Stimulated activated CD8-positive, alpha-beta memory T cell treated with anti-CD3 and anti-CD28 coated beads, Interleukin-15, amount 100 ng/mL, for 48 hours (primary cell): Measurements from ENCODE around the gene TRAPPC10.
A peak's percentile ranks its signal among the peaks of the same experiment; 100 is the strongest.

Source experiments
- DNase-seq, 2 donors: peaks; one replicate each; pipeline ENCODE4 v3.0.0-alpha.2; 2020; ENCODE audit warnings: low read depth in 2 of 2

The TRAPPC10 gene

GRCh38 chr21:44005071-44005470, 7.0 kb upstream of the TRAPPC10 start:
- no peak for DNase-seq

GRCh38 chr21:44005593-44005992, 6.5 kb upstream of the TRAPPC10 start:
- DNase-seq, result no peak

GRCh38 chr21:44006017-44006619, 6.0 kb upstream of the TRAPPC10 start:
- DNase-seq, result no peak

- DNase-seq, result no peak
Measured at GRCh38 chr21:44006656-44007055, 5.5 kb upstream of the TRAPPC10 start.

- no peak for DNase-seq
Measured at GRCh38 chr21:44010429-44010828, 1.7 kb upstream of the TRAPPC10 start.

- no peak for DNase-seq
Measured at GRCh38 chr21:44011123-44011522, 986 bp upstream of the TRAPPC10 start.

GRCh38 chr21:44012474-44013379, 618 bp downstream of the TRAPPC10 start:
- DNase-seq, result peak; percentile 85 to 87

GRCh38 chr21:44013380-44014088, 1.4 kb downstream of the TRAPPC10 start:
- peak in 1 of 2 donors; percentile 25 for DNase-seq

GRCh38 chr21:44017601-44018000, 5.5 kb downstream of the TRAPPC10 start:
- no peak for DNase-seq

- DNase-seq, result no peak
Measured at GRCh38 chr21:44018127-44018526, 6.0 kb downstream of the TRAPPC10 start.

- no peak for DNase-seq
Measured at GRCh38 chr21:44018813-44019567, 6.9 kb downstream of the TRAPPC10 start.

GRCh38 chr21:44019568-44019958, 7.5 kb downstream of the TRAPPC10 start:
- no peak for DNase-seq

- no peak for DNase-seq
Measured at GRCh38 chr21:44020551-44020950, 8.4 kb downstream of the TRAPPC10 start.

- DNase-seq, result no peak
Measured at GRCh38 chr21:44021064-44021463, 9.0 kb downstream of the TRAPPC10 start.

GRCh38 chr21:44024257-44024656, 12.1 kb downstream of the TRAPPC10 start:
- DNase-seq, result no peak

- DNase-seq, result no peak
Measured at GRCh38 chr21:44024887-44025353, 12.8 kb downstream of the TRAPPC10 start.

GRCh38 chr21:44027607-44028286, 15.6 kb downstream of the TRAPPC10 start:
- no peak for DNase-seq

GRCh38 chr21:44028287-44028659, 16.2 kb downstream of the TRAPPC10 start:
- no peak for DNase-seq

GRCh38 chr21:44029460-44030087, 17.5 kb downstream of the TRAPPC10 start:
- no peak for DNase-seq

- DNase-seq, result no peak
Measured at GRCh38 chr21:44035244-44035643, 23.1 kb downstream of the TRAPPC10 start.

- no peak for DNase-seq
Measured at GRCh38 chr21:44038063-44038462, 26.0 kb downstream of the TRAPPC10 start.
